ENCODE results near the gene ADCY1.

The ADCY1 gene

GRCh38 chr7:45697576-45698136 is 123.5 kb downstream of the ADCY1 start:
- no peak for DNase-seq

GRCh38 chr7:45698303-45699014 is 124.3 kb downstream of the ADCY1 start:
- no peak for DNase-seq

DNA sequence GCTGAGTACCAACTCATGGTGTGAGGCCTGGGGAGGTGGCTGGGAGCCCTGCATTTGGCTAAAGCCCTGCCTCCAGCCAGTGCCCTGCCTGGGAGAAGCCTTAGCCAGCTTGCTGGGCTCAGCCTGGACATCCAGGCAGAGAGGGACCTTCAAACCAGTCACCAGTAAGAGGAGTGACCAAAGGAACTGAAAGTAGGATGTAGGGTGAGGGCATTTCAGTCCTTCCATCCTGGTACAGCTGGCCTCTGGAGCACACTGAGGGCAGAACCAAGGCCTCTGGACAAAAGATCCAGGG is 124.8 kb downstream of the ADCY1 start:
- DNase-seq: no peak

DNA sequence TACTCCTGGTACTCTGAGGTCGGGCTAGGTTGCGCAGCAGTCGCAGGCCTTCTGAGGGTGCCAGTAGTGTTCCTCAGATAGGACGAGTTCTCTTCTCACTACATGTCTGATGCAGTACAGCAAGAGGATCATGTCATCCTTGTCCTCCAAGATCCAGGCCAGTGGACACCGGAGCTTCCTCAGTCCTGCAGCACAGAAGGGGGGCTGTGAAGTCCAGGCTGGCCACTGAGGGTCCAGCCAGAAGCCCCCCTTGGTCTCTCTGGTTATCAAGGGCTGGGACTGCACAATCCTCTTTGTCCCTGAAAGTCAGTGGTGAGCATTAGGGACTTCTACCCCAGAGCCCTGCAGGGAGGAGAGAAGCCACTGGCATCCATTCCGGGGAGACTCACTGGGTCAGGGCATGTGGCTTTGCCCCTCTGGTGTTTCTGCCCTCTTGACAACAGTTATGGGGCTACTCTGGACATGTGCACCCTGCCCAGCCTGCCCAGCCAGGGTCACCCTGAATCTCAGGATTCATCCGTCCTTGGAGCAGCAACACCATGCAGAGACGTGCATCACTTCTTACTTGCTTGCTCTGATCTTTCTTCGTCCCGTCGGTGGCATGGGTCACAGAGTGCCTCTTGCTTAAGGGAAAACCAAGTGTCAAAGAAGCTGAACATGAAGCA is 125.7 kb downstream of the ADCY1 start:
- DNase-seq: no peak

- no peak for DNase-seq
Observed at GRCh38 chr7:45700556-45700955, 126.4 kb downstream of the ADCY1 start.

GRCh38 chr7:45701701-45702510 is 127.7 kb downstream of the ADCY1 start:
- DNase-seq: no peak

DNA sequence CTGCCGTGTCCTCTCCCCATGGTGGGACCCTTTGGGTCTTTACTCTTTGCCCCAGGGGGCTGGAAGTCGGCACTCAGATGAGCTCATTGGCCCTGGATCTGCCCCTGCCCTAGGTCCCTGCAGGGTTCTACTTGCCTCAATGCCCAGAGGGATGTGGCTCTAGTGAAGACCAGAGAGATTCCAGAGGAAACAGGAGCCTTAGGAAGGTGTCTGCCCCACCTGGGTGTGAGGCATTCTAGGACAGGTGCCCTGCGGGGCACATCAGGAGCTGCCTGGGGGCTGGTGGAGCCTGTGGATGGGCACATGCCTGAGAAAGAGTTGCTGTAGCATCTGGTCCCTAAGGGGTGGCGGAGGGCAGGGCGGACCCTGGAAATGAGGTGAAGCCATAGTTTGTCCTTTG is 128.6 kb downstream of the ADCY1 start:
- DNase-seq: no peak

- no peak for DNase-seq
Observed at GRCh38 chr7:45703373-45703821, 129.2 kb downstream of the ADCY1 start.

DNA sequence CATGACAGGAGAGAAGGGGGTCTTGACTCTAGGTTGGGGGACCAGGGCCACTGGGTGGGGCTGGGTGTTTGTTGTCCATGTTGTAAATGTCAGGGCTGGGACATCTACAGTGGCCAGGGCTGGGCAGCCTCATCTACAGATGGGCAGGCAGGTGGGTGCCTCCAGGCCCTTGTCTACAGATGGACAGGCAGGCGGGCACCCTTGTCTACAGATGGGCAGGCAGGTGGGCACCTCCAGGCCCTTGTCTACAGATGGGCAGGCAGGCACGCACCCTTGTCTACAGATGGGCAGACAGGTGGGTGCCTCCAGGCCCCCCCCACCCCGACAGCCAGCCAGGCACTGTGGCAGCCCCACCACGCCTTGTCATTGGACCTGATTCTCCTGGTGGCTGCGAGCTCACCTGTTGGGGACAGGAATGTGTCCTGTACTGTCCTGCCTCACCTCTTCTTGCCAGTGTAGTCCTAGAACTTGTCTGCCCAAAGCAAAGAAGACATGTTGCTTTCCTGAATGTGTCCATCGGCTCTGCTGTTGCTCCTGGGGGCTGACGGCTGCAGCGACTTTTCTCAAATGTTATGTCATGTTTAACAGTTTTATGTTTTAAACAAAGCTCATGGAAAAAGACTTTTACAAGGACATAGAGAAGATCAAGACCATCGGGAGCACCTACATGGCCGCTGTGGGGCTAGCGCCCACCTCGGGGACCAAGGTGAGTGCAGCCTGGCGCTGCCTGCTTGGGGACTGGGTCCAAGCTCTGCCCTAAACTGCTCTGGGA is 129.9 kb downstream of the ADCY1 start:
- no peak for DNase-seq

DNA sequence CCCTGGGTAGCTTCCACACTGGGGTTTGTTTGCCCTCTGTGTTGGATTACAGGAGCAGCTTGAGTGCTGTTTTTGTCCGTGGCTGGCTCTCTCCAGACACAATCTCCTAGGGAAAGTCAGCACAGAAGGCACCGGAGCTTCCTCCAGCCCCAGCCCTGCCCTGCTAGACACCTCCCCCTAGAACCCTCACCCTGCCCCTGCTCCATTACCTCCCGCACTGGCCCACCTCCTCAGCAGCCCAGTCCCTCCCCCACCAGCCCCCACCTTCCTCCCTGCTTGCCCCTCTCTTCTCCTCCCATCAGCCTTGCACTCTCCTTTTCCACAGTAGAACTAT is 130.5 kb downstream of the ADCY1 start:
- no peak for DNase-seq

DNA sequence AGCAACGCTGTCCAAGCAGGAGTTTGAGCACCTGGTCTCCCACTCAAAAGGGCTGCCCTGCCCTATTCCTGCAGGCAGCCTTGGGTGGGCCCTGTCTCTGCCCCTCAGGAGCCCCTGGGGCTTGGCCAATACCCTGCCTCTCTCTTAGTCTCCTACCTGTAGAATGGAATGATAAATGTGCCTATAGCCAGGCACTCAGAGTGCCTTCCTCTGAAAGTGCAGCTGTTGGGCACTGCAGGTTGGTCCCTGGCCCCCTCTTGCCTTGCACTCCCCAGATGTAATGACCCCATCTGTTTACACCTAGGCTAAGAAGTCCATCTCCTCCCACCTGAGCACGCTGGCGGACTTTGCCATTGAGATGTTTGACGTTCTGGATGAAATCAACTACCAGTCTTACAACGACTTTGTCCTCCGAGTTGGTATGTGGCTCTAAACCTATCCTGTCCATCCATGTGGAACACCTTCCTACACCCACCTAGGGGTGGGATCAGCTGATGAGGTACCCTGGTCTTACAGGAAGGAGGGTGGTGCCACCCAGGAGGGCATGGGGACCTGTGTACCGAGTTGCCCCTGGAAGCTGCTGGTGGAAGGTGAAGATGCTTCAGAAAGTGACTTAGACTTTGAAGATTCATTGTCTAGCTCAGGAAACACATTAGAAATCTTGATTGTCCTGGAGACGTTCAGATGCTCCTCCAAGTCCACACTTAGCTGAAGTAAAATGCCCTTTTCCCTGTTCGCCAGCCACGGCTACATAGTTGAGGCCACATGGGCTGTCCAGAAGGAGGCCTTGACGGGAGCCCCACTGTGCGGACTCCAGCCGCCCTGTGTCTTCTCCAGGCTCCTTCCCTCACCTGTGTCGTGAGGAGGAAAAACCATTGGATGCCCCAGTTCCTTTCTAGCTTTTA is 134.1 kb downstream of the ADCY1 start:
- no peak for DNase-seq

DNA sequence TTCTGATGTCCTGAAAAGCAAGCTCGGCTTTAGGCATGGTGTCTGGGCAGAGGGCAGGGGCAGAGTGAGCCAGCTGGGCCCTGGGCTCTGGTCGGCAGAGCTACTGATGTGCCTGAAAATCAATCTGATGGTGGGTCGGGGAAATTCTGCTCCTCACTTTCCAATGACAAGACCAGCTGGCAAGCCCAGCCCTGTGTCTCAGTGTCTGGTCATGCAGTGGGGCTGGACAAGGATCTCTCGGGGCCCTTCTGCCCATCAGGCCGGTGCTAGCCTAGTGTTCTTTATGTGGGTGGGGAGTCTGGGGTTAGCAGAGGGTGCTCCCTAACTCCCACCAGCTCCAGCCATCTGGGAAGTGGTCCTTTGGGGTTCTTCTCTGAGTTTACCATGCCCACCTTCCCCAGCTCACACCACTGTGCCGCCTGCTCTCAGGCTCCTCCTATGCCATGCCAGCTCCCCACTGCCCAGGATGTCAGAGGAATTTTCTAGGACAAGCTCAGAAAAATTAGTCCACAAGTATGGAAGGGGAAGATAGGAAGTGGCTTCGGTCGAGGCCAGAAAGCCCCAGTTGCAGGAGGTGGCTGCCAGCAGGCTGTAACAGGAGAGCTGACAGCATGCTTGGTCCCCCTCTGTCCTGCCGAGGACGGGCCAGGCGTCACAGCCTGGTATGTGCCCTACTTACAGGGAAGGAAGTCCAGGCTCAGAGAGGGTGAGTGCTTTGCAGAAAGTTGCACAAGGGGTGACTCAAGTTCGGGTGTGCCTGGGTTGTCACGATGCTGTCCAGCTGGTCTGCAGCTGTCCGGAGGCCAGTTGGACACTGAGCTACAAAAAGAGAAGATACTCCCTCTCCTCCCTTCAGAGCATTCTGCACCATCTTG is 135.2 kb downstream of the ADCY1 start:
- no peak for DNase-seq

DNA sequence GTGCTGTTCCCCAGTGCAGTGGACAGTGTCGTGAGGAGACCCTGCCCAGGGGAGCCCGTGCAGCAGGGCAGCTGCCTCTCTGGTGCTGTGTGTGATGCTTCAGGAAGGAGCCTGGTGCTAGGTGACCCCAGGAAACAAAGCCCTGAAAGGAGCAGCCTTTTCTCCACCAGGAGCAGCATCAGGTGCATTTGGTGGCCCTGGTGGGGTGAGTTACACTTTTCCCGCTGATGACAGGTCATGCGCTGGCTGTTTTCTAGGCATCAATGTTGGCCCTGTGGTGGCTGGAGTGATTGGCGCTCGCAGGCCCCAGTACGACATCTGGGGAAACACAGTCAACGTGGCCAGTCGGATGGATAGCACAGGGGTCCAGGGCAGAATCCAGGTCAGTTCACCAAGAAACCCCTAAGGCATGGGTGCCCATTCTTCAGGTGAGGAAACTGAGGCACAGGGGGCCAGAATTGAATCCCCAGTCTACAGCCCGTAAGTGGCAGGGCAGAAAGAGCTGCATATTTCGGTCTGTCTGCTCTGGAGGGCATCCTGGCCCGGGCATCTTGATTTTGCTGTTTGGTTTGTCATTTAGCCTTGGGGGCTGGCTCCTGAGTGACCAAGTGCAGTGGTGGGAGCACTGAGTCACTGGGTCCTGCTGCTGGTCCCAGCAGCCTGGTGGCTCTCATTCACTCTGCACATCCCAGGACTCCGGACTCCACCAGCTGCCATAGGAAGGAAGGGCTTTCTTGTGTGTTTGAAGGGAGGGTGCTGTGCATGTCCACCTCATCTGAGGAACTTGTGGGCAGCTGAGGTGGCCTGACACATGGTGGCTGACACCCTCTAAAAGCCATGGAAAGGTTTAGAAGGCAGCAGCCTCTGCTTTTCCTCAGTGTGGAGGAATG is 136.3 kb downstream of the ADCY1 start:
- DNase-seq: no peak

- no peak for DNase-seq
Observed at GRCh38 chr7:45711161-45711490, 137.0 kb downstream of the ADCY1 start.

- no peak for DNase-seq
Observed at GRCh38 chr7:45712057-45712689, 138.0 kb downstream of the ADCY1 start.

GRCh38 chr7:45712872-45713668 is 138.9 kb downstream of the ADCY1 start:
- no peak for DNase-seq

GRCh38 chr7:45713669-45714520 is 139.7 kb downstream of the ADCY1 start:
- no peak for DNase-seq

DNA sequence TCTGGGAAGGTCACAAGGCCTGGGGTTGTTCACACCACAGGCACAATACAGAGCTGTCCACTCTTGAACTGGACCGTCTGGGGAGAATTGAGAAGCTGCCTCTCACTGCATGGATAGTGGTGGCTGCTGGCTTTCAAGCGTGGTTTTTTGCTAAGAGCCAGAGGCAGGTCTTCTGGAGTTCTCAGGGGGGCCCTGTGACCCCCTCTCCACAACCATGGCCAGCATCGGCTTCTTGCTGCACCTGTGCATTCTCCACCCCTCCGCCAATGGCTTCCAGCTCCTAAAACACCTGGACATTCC is 140.3 kb downstream of the ADCY1 start:
- DNase-seq: no peak

All from hematopoietic multipotent progenitor cell treated with erythropoietin and hydrocortisone succinate and interleukin-3 and kit ligand, for 6 days (in vitro differentiated cells).